NB4 (cell line): ENCODE results near the gene B4GALT1.
"Not testable (repeated sequence)": the region's sequence is repeated elsewhere in the genome, so short reads cannot be mapped to it uniquely, and the experiment has no call there.

Source experiments
- DNase-seq: peaks from one replicate; pipeline ENCODE4 v3.0.0; 2010; ENCODE audit warnings: low read depth
- H3K4me3 ChIP-seq: one replicate; pipeline ENCODE4 v1.5.1; 2011; ENCODE audit warnings: mild to moderate bottlenecking, low read depth, low read length, moderate library complexity
- MYC ChIP-seq: IDR thresholded peaks from 2 replicates; pipeline ENCODE4 v1.6.1; 2011; ENCODE audit warnings: low read depth, low read length
- POLR2A ChIP-seq: IDR thresholded peaks from 2 replicates; pipeline ENCODE4 v1.6.1; 2011; ENCODE audit warnings: mild to moderate bottlenecking; ENCODE audit not compliant: insufficient read length; ENCODE audit errors: extremely low read depth
- TF ChIP-seq, protein P1 (sequence below): IDR thresholded peaks from one replicate; pipeline ENCODE4 v1.5.1; 2012; ENCODE audit warnings: low read depth, low read length
- TF ChIP-seq, protein P2 (sequence below): IDR thresholded peaks from 2 replicates; pipeline ENCODE4 v1.6.1; 2011; ENCODE audit warnings: low read depth, low read length

The B4GALT1 gene

DNA sequence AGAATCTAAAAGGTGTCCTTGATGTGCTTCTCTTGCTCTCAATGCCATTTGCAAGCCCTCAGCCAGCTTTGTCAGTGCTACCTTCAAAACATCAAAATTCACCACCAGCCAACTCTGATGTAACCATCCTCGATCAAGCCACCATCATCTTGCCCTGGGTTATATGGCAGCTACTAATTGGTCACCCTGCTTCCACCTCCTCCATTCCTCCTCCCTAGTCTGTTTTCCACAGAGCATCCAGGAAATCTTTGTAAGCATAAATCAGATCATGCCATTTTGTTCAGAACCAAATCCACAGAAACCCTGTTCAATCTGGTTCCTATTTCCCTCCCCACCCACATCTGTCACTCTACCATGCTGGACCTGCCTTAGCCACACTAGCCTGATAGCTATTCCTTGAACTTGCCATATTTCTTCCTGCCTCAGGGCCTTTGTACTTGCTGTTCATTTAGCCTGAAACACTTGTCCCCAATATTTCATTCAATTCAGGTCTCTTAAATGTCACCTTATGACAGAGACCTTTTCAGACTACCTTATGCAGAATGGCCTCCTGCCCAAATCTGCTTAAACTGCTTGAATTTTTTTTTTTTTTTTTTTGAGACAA lies 1.9 kb upstream of the B4GALT1 start:
- no peak for DNase-seq
- no peak for TF ChIP-seq POLR2A
- TF ChIP-seq, protein P1, sequence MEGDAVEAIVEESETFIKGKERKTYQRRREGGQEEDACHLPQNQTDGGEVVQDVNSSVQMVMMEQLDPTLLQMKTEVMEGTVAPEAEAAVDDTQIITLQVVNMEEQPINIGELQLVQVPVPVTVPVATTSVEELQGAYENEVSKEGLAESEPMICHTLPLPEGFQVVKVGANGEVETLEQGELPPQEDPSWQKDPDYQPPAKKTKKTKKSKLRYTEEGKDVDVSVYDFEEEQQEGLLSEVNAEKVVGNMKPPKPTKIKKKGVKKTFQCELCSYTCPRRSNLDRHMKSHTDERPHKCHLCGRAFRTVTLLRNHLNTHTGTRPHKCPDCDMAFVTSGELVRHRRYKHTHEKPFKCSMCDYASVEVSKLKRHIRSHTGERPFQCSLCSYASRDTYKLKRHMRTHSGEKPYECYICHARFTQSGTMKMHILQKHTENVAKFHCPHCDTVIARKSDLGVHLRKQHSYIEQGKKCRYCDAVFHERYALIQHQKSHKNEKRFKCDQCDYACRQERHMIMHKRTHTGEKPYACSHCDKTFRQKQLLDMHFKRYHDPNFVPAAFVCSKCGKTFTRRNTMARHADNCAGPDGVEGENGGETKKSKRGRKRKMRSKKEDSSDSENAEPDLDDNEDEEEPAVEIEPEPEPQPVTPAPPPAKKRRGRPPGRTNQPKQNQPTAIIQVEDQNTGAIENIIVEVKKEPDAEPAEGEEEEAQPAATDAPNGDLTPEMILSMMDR = no peak
- TF ChIP-seq, protein P2, sequence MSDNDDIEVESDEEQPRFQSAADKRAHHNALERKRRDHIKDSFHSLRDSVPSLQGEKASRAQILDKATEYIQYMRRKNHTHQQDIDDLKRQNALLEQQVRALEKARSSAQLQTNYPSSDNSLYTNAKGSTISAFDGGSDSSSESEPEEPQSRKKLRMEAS = no peak
- TF ChIP-seq MYC = no peak
- H3K4me3 ChIP-seq = no peak overlapping the region

- peak overlapping the region; percentile 59 for H3K4me3 ChIP-seq
- TF ChIP-seq, protein P1 = no peak
- TF ChIP-seq POLR2A = no peak
- no peak for TF ChIP-seq MYC
- TF ChIP-seq, protein P2 = no peak
- peak; percentile 83 for DNase-seq
Measured at GRCh38 chr9:33167972-33168461, 881 bp upstream of the B4GALT1 start.

DNA sequence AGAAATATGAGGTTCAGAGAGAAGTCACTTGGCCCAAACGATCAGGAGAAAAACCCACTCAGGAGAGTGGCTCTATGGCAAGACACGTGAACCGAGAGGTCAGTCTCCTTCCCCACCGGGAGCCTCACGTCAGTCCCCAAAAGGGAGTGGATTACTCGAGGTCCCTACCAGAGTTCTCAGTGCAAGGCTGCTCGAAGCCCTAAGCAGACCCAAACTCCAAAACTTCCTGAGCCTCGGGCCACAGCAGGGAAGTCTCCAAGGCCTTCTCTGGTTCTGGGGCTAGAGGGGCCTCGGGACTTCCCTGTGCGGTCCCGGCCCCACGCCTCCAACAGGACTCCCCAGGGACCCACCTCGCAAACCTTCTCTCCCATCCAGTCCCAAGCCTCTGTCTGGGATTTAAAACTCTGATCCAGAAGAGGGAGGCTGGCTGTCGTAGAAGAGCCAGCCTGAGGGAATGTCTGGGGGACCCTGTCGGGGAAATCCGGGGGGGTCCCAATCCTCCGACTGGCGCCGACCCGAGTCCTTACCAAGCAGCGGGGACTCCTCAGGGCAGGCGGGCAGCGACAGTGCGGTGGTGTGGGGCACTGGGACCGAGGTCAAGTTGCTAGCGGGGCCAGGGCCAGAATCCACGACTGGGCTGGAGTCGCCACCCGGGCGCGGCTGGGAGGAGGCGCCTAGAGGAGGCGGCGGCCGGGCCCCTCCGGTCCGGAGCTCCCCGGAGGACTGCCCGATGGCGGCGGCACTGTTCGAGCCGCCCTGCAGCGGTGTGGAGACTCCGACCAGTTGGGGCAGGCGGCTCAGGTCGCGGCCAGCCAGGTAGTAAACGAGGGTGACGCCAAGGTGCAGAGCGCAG lies 679 bp downstream of the B4GALT1 start:
- peak; percentile 68; the same call in 1 of the 2 replicates for TF ChIP-seq MYC
- TF ChIP-seq, protein P2 = peak; percentile 74
- TF ChIP-seq, protein P1 = no peak
- no peak for TF ChIP-seq POLR2A
- DNase-seq = peak; percentile 81
- H3K4me3 ChIP-seq = peak overlapping the region; percentile 80

DNA sequence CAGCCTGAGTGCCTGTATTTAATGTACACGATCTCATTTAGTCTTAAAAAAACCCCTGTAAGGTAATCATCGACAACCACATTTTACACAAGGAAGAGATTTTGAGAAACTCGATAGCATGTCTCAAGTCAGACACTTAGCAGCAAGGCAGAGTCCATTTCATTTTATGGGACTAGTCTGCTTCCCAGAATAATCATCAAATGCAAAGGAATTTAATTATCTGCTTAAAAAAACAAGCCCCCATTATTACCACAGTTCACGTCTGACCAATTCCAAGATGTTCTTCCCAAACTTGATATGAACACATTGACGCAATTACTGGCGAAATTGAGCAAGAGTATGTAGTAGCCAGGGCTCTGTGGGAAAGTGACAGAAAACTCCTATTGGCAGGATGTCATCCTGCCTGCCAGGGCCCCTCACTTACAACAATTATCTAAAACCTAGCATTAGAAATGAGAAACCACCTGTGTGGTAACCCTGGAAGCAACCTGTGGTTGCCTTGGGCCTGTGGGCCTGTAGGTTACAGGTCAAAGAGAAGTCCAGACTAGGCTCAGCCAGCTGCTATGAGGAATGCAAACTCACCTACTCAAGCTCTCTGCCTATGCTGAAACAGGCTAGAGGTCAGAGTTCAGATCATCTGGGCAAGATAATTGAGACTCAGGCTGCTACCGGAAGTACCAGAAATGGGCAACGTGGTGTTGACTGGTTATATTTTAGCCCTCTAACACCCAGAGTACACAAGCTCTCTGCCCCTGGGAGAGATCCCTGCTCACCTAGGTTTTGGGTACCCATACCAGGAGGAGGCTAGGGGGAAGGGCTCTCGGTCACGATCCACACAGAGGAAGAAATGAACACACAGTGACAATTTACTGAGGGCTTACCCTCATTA lies 1.6 kb downstream of the B4GALT1 start:
- H3K4me3 ChIP-seq = peak overlapping the region; percentile 80
- peak; percentile 91 for DNase-seq
- no peak; the same call in 1 of the 2 replicates for TF ChIP-seq MYC
- TF ChIP-seq, protein P2 = no peak; the same call in none of the 2 replicates
- TF ChIP-seq POLR2A = peak; percentile 21
- TF ChIP-seq, protein P1 = no peak

DNA sequence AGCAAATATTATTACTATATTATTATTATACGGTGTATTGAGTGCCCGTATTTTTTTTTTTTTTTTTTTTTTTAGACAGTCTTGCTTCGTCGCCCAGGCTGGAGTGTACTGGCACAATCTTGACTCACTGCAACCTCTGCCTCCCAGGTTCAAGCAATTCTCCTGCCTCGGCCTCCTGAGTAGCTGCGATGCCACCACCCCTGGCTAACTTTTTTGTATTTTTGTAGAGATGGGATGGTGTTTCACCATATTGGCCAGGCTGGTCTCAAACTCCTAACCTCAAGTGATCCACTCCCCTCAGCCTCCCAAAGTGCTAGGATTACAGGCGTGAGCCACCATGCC lies 2.2 kb downstream of the B4GALT1 start:
- DNase-seq = not testable (repeated sequence)
- H3K4me3 ChIP-seq = peak overlapping the region; percentile 80
